ENCODE results near the gene NBAS.

- TF ChIP-seq, protein P1, sequence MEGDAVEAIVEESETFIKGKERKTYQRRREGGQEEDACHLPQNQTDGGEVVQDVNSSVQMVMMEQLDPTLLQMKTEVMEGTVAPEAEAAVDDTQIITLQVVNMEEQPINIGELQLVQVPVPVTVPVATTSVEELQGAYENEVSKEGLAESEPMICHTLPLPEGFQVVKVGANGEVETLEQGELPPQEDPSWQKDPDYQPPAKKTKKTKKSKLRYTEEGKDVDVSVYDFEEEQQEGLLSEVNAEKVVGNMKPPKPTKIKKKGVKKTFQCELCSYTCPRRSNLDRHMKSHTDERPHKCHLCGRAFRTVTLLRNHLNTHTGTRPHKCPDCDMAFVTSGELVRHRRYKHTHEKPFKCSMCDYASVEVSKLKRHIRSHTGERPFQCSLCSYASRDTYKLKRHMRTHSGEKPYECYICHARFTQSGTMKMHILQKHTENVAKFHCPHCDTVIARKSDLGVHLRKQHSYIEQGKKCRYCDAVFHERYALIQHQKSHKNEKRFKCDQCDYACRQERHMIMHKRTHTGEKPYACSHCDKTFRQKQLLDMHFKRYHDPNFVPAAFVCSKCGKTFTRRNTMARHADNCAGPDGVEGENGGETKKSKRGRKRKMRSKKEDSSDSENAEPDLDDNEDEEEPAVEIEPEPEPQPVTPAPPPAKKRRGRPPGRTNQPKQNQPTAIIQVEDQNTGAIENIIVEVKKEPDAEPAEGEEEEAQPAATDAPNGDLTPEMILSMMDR (optimal IDR thresholded peaks at IDR 0.05 in 1 of 3, IDR thresholded peaks at IDR 0.05 in 1 of 3, conservative IDR thresholded peaks at IDR 0.05 in 1 of 3; ENCODE audit: extremely low read depth in 1 of 3, insufficient read depth in 2 of 3, low read length in 3 of 3), result no peak
- no peak for TF ChIP-seq EZH2 (IDR thresholded peaks at IDR 0.05; ENCODE audit: low read length)
These were observed 273.5 kb downstream of the NBAS start for GRCh38 chr2:15287447-15288184.

Measured in keratinocyte (primary cell).